EH (cell line): ENCODE data around the gene CLEC2D.
"Not testable (repeated sequence)": the region's sequence is repeated elsewhere in the genome, so short reads cannot be mapped to it uniquely, and the experiment has no call there.

Experiments used
- DNase-seq: peaks from one replicate; pipeline ENCODE4 v3.0.0-alpha.2; 2015; ENCODE audit warnings: low read depth

The CLEC2D gene

DNA sequence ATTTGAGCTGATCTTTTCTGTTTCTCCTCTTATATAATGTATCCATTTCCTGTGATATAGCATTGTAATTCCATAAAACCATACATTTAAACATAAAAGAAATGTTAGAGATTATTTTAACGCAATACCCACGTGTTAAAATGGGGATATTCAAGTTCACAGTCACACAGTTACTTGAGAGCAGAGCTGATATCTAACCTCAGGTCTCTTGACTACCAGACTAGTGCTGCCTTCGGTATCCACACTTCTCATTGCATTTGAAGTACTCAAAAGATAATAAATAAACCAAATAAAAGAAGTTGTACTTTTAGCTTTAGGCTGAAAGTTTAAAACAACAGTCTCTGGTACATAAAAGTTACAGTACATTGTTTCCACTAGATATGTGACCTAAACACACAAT, 60.5 kb downstream of the CLEC2D start:
- DNase-seq = no peak

DNA sequence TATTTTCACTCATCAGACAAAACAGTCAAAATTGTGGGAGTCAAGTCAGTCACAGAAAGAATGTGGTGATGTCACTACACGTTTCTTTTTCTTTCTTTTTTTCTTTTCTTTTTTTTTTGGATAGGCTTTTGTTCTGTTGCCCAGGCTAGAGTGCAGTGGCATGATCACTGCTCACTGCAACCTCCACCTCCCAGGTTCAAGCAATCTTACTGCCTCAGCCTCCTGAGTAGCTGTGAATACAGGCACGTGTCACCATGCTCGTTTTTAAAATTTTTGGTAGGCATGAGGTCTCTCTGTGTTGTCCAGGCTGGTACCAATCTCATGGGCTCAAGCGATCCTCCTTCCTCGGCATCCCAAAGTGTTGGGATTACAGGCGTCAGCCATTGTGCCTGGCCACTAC, 61.1 kb downstream of the CLEC2D start:
- no peak for DNase-seq

DNA sequence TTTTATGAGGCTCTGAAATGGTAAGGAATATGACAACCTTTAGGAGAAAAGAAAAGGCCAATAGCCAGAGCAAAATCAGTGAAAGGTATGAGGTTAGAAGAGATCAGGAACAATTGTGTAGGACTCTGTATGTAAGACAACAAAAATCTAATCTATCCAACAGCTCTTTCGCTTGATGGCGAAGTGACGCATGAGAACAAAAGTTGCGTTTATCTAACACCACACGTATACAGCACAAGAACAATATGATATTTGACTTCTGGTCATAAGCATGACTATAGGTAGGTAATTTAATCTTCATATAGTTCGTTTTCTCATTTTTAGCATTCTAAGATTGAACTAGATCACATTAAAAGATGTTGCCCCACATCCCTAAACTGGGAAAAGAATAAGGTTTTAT, 61.9 kb downstream of the CLEC2D start:
- no peak for DNase-seq

DNA sequence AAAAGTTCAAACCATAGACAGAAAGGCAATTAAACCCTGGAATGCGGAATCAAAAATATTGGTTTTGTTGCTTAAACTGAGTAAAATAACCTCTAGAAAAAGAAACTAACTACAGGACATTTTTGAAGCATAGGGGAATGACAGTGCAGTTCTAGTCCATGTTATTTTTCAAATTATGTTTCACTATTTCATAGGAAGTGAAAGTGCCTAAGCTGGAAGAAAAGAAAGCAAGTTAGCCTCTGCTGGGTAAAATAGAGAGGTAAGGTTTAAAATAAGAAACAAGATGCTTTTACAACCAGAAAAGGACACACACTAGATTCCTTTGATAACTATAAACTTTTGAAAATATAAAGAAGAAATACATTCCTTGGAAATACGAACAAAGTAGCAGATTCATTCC, 62.3 kb downstream of the CLEC2D start:
- no peak for DNase-seq

DNA sequence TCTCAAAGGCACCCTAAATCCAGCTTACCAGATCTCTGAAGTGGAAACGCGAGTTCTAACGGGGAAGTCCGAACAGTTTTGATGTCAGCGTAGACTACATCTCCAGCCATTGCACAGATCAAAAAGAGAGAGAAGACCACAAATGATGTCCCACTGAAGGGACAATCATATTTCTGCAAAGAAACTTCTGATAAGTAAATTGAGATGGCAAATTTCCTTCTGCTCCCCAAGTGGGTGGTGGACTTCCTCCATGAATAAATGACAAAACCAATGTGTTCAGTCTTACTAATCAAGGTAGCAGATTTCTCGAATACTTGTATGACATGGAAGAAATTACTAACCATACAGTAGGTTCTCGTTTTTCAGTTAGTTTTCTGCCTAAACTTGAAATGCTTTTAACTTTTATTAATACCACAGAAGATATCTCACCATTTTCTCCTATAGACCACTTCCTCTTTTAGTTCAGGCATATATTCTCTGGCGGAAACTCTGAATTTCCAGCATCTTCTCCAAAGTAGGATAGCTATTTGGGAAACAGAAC, 63.5 kb downstream of the CLEC2D start, which contains the start of gene CLECL1:
Gene CLECL1 (minus strand): TSS at position 177 of the 541 bp plus-strand sequence.
- DNase-seq = no peak

DNA sequence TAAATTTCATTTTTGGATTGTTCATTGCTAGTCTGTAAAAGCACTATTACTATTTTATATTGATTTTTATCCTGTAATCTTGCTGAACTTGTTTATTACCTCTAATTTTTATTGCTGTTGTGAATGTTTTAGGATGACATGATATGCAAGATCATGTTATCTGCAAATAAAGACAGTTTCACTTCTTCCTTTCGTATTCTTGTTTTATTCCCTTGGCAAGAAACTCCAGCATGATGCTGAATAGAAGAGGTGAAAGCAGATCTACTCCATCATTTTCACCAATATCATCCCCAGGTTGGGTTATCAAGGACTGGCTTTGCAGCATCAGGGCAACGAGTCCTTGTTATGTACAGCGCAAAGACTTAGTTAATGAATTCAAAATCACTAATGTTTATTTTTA, 66.1 kb downstream of the CLEC2D start:
- DNase-seq = no peak

DNA sequence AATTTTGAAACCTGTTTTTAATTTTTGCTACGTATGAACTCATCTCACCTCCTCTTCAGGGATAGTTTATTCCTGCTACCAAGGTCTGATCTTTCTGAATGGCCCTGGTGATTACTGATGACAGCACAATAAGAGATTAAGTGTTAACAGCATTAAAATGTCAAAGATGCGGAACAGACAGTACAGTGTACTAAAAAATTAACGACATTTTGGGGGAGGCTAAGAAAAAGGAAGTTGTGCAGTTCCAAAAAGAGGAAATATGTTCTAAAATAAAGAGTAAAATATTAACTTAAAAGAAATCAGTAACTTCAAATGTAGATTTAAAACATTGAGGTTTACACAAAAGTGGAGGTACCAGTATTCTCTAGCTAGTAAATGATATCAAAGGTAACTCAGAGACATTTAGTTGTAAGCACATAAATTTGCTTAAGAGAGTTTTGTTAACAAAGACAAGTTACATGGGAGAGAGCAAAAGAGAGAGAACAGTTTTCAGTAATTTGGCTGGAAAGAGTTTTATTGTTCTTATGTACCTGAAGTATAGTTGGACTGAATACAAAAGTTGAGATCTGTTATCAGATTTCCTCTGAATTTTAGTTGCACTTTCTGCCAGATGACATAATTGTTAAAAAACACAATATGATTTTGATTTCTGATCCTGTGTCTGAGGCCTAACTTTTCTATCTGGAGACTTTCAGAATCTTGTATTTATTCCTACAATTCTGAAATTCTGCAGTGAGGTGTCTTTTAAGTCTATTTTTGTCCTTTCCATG, 67.6 kb downstream of the CLEC2D start:
- no peak for DNase-seq

DNA sequence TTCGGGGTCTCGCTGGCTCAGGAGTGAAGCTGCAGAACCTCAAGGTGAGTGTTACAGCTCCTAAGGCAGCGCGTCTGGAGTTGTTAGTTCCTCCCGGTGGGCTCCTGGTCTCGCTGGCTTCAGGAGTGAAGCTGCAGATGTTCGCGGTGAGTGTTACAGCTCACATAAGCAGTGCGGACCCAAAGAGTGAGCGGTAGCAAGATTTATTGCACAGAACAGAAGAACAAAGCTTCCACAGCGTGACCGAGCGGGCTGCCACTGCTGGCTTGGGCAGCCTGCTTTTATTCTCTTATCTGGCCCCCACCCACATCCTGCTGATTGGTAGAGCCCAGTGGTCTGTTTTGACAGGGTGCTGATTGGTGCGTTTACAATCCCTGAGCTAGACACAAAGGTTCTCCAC, 69.4 kb downstream of the CLEC2D start:
- not testable (repeated sequence) for DNase-seq

DNA sequence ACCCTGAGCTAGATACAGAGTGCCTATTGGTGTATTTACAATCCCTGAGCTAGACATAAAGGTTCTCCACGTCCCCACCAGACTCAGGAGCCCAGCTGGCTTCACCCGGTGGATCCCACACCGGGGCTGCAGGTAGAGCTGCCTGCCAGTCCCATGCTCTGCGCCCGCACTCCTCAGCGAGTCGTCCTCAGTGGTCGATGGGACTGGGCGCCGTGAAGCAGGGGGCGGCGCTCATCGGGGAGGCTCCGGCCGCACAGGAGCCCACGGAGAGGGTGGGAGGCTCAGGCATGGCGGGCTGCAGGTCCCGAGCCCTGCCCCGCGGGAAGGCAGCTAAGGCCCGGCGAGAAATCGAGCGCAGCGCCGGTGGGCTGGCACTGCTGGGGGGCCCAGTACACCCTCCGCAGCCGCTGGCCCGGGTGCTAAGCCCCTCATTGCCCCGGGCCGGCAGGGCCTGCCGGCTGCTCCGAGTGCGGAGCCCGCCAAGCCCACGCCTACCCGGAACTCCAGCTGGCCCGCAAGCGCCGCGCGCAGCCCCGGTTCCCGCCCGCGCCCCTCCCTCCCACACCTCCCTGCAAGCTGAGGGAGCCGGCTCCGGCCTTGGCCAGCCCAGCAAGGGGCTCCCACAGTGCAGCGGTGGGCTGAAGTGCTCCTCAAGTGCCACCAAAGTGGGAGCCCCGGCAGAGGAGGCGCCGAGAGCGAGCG, 70.0 kb downstream of the CLEC2D start:
- DNase-seq = peak; percentile 10

DNA sequence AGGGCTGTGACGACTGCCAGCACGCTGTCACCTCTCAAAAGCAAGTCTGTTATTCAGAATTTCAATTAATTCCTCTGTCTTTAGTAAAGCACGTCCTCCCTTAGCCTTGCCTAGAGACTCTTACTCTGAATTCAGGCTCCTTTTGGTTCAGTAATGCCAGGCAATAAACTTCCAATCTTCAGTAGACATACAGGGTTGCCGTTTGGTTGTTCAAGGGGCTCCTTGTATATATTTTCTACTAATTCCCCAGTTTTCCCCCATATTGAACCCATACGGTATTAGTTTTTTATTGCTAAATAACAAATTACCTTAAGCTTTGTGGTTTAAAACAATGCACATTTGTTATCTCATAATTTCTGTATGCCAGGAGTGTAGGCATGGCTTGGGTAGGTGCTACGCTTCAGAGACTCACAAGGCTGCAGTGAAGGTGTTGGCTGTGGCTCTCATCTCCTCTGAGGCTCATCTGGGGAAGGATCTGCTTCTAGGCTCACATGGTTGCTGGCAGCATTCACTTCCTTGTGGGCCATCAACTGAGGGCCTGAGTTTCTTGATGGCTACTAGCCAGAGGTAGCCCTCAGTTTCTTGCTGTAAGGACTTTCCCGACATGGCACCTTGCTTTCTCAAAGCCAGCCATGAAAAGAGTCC, 70.7 kb downstream of the CLEC2D start:
- DNase-seq = no peak

DNA sequence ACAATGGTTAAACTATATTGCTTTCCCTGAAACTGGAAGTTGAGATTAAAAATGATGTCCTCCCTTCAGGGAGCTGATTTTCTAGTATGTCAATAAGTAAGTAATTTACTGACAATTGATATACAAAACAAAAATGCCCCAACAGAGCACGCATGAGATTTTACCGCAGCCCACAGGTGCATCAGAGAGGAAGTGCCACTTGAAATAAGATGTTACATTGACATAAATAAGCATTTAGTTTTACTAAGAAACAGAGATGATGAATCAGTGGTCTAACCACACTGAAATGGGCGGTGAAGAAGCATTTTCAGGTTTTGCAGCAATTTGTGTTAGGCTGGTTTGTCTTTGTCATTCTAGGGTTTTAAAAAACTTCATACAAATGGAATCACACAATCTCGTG, 72.2 kb downstream of the CLEC2D start:
- DNase-seq = no peak

DNA sequence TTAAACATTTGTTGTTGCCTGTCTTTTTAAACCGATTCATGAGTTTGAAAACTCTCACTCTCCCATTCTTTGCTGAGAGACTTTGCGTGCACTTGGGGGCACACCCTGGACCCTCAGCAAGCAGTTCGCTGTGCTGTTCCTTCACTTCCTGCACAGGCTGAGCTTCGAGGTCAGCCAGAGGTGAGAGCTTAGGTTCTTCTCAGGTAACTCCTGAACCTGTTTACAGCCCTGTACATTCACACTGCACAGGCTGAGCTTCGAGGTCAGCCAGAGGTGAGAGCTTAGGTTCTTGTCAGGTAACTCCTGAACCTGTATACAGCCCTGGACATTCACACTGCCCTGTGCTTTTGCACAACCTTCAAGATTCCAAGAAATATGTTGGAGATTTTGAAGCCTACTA, 73.1 kb downstream of the CLEC2D start:
- DNase-seq = no peak

DNA sequence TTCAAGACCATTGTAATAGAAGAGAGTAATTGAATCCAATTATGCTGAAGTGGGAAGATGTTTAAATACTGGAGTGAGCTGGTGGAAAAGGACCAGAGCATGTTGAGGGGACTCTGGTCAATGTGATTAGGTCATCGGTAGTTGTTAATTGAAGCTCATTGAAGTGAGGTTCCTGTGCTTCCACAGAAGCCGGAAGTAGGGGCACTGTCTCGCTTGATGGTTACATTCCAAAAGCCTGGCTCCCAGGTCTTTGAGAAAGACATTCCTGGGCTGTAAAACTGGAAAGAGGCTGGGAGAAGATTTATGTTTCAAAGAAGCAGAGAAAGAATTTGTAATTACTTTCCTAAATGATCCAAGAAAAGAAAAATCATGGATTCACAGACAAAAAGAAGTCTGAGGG, 75.7 kb downstream of the CLEC2D start:
- DNase-seq = no peak
